GM21723 (cell line): ENCODE measurements around the gene SETD1A.
"Not testable (repeated sequence)": the region's sequence is repeated elsewhere in the genome, so short reads cannot be mapped to it uniquely, and the experiment has no call there.

Experiments used
- ATAC-seq: cut with Tn5 transposase; IDR thresholded peaks from one replicate; pipeline ENCODE4 v1.9.1; 2021; ENCODE audit warnings: mild to moderate bottlenecking, moderate library complexity; ENCODE audit not compliant: unreplicated experiment

SETD1A gene

GRCh38 chr16:31013292-31013691 is 55.7 kb downstream of the SETD1A start:
- ATAC-seq: not testable (repeated sequence)

DNA sequence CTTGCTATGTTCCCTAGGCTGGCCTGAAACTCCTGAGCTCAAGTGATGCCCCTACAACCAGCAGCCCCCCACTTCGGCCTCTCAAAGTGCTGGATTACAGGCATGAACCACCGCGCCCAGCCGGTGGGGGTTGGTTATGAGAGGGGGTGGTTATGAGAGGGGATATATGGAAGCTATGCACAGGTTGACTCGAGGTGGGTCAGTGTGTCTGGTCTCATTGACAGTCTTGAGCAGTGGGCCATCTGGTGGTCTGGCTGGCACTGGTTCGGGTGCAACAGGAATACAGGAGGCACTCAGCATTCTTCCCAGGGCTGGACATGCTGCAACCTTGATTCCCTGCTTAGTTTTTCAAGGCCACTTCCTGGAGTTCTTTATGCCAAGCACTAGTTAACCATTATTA is 58.5 kb downstream of the SETD1A start:
- ATAC-seq: no peak

- ATAC-seq: not testable (repeated sequence)
Observed at GRCh38 chr16:31017756-31018155, 60.2 kb downstream of the SETD1A start.

DNA sequence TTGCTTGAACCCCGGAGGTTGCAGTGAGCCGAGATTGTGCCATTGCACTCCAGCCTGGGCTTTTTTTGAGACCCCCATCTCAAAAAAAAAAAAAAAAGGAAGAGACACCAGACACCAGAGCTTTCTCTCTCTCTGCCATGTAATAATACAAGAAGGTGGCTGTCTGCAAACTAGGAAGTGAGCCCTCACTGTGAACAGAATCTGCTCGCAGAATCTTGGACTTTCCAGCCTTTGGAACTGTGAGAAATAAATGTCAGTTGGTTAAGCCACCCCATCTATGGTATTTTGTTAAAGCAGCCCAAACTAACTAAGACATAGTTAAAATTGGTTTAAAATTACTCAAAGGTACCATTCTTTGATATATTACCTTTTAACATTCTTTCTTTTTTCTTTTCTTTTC is 63.0 kb downstream of the SETD1A start:
- no peak for ATAC-seq

GRCh38 chr16:31022544-31023251 is 65.1 kb downstream of the SETD1A start:
- ATAC-seq: no peak

- ATAC-seq: no peak
Observed at GRCh38 chr16:31023252-31023602, 65.7 kb downstream of the SETD1A start.

- ATAC-seq: no peak
Observed at GRCh38 chr16:31023627-31024226, 66.2 kb downstream of the SETD1A start.

GRCh38 chr16:31025339-31025738 is 67.8 kb downstream of the SETD1A start:
- no peak for ATAC-seq

GRCh38 chr16:31029272-31029671 is 71.7 kb downstream of the SETD1A start:
- no peak for ATAC-seq

DNA sequence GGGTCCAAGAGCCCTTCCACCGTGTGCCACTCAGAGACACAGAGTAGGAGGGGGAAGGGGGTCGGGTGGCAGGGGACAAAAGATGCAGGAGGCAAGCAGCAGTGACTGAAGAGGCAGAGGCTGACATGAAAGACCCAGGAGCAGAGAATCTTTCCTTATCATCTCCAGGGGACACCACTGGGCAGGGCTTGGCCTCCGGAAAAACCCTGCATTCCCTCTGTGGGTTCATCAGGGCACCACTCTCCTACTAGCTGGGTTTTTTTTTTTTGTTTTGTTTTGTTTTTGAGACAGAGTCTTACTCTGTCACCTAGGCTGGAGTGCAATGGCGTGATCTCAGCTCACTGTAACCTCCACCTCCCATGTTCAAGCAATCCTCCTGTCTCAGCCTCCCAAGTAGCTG is 73.7 kb downstream of the SETD1A start:
- no peak for ATAC-seq

- peak; percentile 75 for ATAC-seq
Observed at GRCh38 chr16:31032736-31033708, 75.5 kb downstream of the SETD1A start, which contains the start of gene STX4. Gene STX4, plus strand, starts transcription at chr16:31033558. Its CDS starts 248 bp downstream, at chr16:31033806.

DNA sequence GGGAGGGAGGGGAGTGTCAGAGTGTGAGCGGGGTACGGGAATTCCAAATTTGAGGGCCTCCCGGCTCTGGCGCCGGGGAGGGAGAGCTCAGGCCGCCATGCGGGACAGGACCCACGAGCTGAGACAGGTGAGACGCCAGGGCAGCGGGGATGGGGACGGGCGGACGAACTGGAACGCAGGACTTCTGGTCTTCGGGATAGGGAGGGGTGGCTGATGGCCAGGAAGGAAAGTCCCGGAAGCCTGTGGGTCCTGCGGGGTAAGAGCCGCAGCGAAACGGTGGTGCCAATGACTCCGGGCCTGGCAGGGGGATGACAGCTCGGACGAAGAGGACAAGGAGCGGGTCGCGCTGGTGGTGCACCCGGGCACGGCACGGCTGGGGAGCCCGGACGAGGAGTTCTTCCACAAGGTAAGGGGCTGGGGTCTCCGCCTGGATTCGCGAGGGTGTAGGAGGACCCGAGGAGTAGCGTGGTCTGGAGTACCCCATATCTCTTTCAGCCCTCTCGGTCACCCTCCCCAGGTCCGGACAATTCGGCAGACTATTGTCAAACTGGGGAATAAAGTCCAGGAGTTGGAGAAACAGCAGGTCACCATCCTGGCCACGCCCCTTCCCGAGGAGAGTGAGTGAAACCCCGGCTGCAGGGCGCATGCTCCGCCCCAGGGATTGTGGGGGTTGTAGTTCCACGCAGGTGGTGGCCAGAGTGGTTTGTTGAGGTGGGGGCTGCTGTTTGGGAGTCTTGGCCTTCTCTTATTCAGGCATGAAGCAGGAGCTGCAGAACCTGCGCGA is 76.3 kb downstream of the SETD1A start:
- peak; percentile 55 for ATAC-seq
